Measurements from ENCODE around the gene ATAD3B. TPM values are rescaled to one million over a fixed set of nuclear protein-coding genes. Genes with fewer than 3 reads are reported as not detected.
"Not testable (repeated sequence)": the region's sequence is repeated elsewhere in the genome, so short reads cannot be mapped to it uniquely, and the experiment has no call there.

Gene ATAD3B
- polyA plus RNA-seq, 3 donors = 2.3 to 23.3 (median 2.3) TPM

DNA sequence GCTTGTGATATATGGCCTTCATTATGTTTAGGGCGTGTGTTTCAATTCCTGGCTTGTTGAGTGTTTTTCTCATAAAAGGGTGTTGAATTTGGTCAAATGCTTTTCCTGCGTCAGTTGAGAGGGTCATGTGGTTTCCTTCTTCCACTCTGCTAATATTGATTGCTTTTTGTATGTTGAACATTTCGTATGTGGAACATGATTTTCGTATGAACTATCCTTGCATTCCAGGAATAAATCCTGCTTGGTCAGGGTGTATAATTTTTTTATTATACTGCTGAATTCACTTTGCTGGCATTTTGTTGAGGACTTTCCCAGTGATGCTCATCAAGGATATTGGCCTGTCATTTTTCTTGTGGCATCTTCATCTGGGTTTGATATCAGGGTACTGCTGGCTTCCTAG lies 35.7 kb downstream of the ATAD3B start:
- 86% methylated on average over 2 of the region's 4 CpGs for WGBS (ENCODE audit: insufficient coverage)
- H3K36me3 Mint-ChIP-seq = no peaks in the 10 kb centered on the region

DNA sequence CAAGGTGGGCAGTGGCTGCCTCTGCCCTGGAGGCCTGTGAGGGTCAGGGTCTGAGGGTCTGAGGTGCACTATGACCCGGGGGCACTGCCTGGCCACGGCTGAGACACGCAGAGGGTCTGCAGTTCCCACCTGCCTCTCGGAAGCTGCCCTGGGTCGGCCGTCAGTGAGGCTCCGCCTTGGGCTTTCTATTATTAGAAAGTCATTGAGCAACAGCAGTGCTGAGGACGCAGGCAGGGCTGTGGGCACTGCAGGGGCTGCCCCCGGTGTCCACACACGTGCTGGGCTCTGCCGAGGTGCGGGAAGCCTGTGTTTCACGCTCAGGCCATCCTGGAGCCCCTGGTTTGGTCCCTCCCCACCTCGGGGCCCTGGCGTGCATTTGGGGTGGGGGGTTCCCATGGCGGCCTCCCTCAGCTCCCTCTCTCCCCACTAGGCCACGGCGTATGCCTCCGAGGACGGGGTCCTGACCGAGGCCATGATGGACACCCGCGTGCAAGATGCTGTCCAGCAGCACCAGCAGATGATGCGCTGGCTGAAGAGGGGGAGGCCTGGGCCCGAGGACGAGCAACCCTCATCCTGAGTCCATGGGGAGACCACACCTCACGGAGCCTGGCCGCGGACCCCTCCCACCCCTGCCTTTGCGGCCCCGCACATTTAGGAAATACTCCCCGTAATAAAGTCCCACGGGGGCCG lies 37.4 kb downstream of the ATAD3B start:
- 13% methylated on average over 6 of the region's 34 CpGs for WGBS (ENCODE audit: insufficient coverage)
- H3K4me1 Mint-ChIP-seq = peaks cover 28% of the 10 kb centered on the region
- H2AFZ ChIP-seq (ENCODE audit: insufficient read depth, low read depth, low read length, poor library complexity, severe bottlenecking); H3K4me3 ChIP-seq (replicated peaks in 1 of 3; ENCODE audit: low read depth in 2 of 3, low read length in 3 of 3); DNase-seq; H3K36me3 Mint-ChIP-seq; H3K27ac Mint-ChIP-seq; H3K79me2 ChIP-seq (ENCODE audit: insufficient read depth, low read length); H3K27ac ChIP-seq (ENCODE audit: low read depth in 1 of 2, low read length in 2 of 2); H3K9ac ChIP-seq (ENCODE audit: insufficient read depth, low read length, poor library complexity, severe bottlenecking); H4K20me1 ChIP-seq (ENCODE audit: insufficient read depth, low read length); H3K36me3 ChIP-seq (replicated peaks in 1 of 2; ENCODE audit: control insufficient read depth in 1 of 2, insufficient read depth in 2 of 2, low read length in 2 of 2); H3K4me2 ChIP-seq (replicated peaks; ENCODE audit: extremely low read depth, low read length, poor library complexity, severe bottlenecking); H3K9me3 Mint-ChIP-seq; H3K27me3 Mint-ChIP-seq (ENCODE audit: low read depth in 3 of 3); H3K27me3 ChIP-seq (ENCODE audit: control insufficient read depth in 2 of 2, insufficient read depth in 2 of 2, low read length in 2 of 2); intact Hi-C loops (cut with micrococcal nuclease); H3K4me3 Mint-ChIP-seq; H3K9me3 ChIP-seq (replicated peaks in 1 of 2; ENCODE audit: control insufficient read depth in 1 of 2, insufficient read depth in 1 of 2, low read length in 2 of 2): not testable (repeated sequence)
- H3K4me1 ChIP-seq (ENCODE audit: control insufficient read depth in 1 of 2, insufficient read depth in 2 of 2, low read length in 2 of 2) = peaks cover 20 to 28% of the 10 kb centered on the region in 2 donors

More for the DNA sequence above, 35.7 kb downstream of the ATAD3B start:
- Mint-ChIP-seq H3K4me3 (no peak overlapping the region), H3K9me3 (peaks cover 0 to 3% (median 0%) of the 10 kb centered on the region in 7 donors), H3K4me1 (peaks cover 22% of the 10 kb centered on the region), H3K27me3 (ENCODE audit: low read depth in 3 of 3) (no peaks in the 10 kb centered on the region), H3K27ac (peak overlapping the region in 1 of 7 donors; percentile 58)
- no peak overlapping the region for H3K27ac ChIP-seq (ENCODE audit: low read depth in 1 of 2, low read length in 2 of 2)
- H4K20me1 ChIP-seq (ENCODE audit: insufficient read depth, low read length) = no peaks in the 10 kb centered on the region
- no peak overlapping the region for H3K4me3 ChIP-seq (replicated peaks in 1 of 3; ENCODE audit: low read depth in 2 of 3, low read length in 3 of 3)
- no peaks in the 10 kb centered on the region for H3K9me3 ChIP-seq (replicated peaks in 1 of 2; ENCODE audit: control insufficient read depth in 1 of 2, insufficient read depth in 1 of 2, low read length in 2 of 2)
- H3K4me1 ChIP-seq (ENCODE audit: control insufficient read depth in 1 of 2, insufficient read depth in 2 of 2, low read length in 2 of 2) = peaks cover 20 to 26% of the 10 kb centered on the region in 2 donors
- H3K36me3 ChIP-seq (replicated peaks in 1 of 2; ENCODE audit: control insufficient read depth in 1 of 2, insufficient read depth in 2 of 2, low read length in 2 of 2) = no peaks in the 10 kb centered on the region
- no peak overlapping the region for H2AFZ ChIP-seq (ENCODE audit: insufficient read depth, low read depth, low read length, poor library complexity, severe bottlenecking)
- no peak overlapping the region for H3K4me2 ChIP-seq (replicated peaks; ENCODE audit: extremely low read depth, low read length, poor library complexity, severe bottlenecking)
- no peak overlapping the region for H3K9ac ChIP-seq (ENCODE audit: insufficient read depth, low read length, poor library complexity, severe bottlenecking)
- intact Hi-C loops (cut with micrococcal nuclease) = no loop called here
- TF ChIP-seq, protein P1, sequence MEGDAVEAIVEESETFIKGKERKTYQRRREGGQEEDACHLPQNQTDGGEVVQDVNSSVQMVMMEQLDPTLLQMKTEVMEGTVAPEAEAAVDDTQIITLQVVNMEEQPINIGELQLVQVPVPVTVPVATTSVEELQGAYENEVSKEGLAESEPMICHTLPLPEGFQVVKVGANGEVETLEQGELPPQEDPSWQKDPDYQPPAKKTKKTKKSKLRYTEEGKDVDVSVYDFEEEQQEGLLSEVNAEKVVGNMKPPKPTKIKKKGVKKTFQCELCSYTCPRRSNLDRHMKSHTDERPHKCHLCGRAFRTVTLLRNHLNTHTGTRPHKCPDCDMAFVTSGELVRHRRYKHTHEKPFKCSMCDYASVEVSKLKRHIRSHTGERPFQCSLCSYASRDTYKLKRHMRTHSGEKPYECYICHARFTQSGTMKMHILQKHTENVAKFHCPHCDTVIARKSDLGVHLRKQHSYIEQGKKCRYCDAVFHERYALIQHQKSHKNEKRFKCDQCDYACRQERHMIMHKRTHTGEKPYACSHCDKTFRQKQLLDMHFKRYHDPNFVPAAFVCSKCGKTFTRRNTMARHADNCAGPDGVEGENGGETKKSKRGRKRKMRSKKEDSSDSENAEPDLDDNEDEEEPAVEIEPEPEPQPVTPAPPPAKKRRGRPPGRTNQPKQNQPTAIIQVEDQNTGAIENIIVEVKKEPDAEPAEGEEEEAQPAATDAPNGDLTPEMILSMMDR (IDR thresholded peaks at IDR 0.05) = no peak
- no peak for DNase-seq
- H3K79me2 ChIP-seq (ENCODE audit: insufficient read depth, low read length) = no peaks in the 10 kb centered on the region
- no peaks in the 10 kb centered on the region for H3K27me3 ChIP-seq (ENCODE audit: control insufficient read depth in 2 of 2, insufficient read depth in 2 of 2, low read length in 2 of 2)

DNA sequence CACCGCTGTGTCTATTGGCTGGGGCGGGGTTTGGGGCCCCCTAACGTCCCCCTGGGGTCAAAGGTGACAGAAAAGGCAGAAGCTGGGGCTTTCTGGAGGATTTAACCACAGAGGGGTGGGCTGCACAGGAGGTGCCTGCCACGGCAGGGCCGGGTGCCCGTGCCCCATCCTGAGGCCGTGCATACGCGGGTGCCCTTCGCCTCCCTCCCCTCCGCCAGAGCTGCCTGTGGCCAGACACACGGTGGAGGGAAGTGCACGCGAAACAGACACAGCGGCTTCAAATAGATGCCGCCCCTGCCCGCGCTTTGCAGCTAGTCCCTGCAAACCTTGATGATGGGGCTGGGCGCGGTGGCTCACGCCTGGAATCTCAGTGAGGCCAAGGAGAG lies 37.9 kb downstream of the ATAD3B start:
- H3K4me3 ChIP-seq (replicated peaks in 1 of 3; ENCODE audit: low read depth in 2 of 3, low read length in 3 of 3); DNase-seq; H3K27me3 ChIP-seq (ENCODE audit: control insufficient read depth in 2 of 2, insufficient read depth in 2 of 2, low read length in 2 of 2); intact Hi-C loops (cut with micrococcal nuclease); H3K27me3 Mint-ChIP-seq (ENCODE audit: low read depth in 3 of 3); H4K20me1 ChIP-seq (ENCODE audit: insufficient read depth, low read length); H3K9ac ChIP-seq (ENCODE audit: insufficient read depth, low read length, poor library complexity, severe bottlenecking); H3K4me3 Mint-ChIP-seq; H3K9me3 ChIP-seq (replicated peaks in 1 of 2; ENCODE audit: control insufficient read depth in 1 of 2, insufficient read depth in 1 of 2, low read length in 2 of 2); H3K4me2 ChIP-seq (replicated peaks; ENCODE audit: extremely low read depth, low read length, poor library complexity, severe bottlenecking); H3K36me3 Mint-ChIP-seq; H3K27ac ChIP-seq (ENCODE audit: low read depth in 1 of 2, low read length in 2 of 2); H3K9me3 Mint-ChIP-seq; H3K79me2 ChIP-seq (ENCODE audit: insufficient read depth, low read length); H3K36me3 ChIP-seq (replicated peaks in 1 of 2; ENCODE audit: control insufficient read depth in 1 of 2, insufficient read depth in 2 of 2, low read length in 2 of 2); H2AFZ ChIP-seq (ENCODE audit: insufficient read depth, low read depth, low read length, poor library complexity, severe bottlenecking); H3K27ac Mint-ChIP-seq: not testable (repeated sequence)
- peaks cover 20 to 28% of the 10 kb centered on the region in 2 donors for H3K4me1 ChIP-seq (ENCODE audit: control insufficient read depth in 1 of 2, insufficient read depth in 2 of 2, low read length in 2 of 2)
- H3K4me1 Mint-ChIP-seq = peaks cover 30% of the 10 kb centered on the region
- WGBS (ENCODE audit: insufficient coverage) = 33% methylated on average over 3 of the region's 21 CpGs

All from CD14-positive monocyte (primary cell).